Chondrocyte (in vitro differentiated cells): Measurements from ENCODE around the gene AXIN1. TPM values are rescaled to one million over a fixed set of nuclear protein-coding genes. Genes with fewer than 3 reads are reported as not detected.

ENCODE experiments used
- DNase-seq: peaks from one replicate; pipeline ENCODE4 v3.0.0; 2021; ENCODE audit warnings: mixed read lengths, low spot score
- H3K27ac Mint-ChIP-seq: one replicate; pipeline ENCODE4 v1.8.0; 2021; ENCODE audit warnings: mild to moderate bottlenecking, moderate library complexity, mixed read lengths; ENCODE audit not compliant: unreplicated experiment
- H3K27me3 Mint-ChIP-seq: 2 replicates; pipeline ENCODE4 v1.8.0; 2021; ENCODE audit warnings: low read depth, mixed read lengths
- H3K36me3 Mint-ChIP-seq: 2 replicates; pipeline ENCODE4 v1.8.0; 2021; ENCODE audit warnings: low read depth, mixed read lengths
- H3K4me1 Mint-ChIP-seq: 2 replicates; pipeline ENCODE4 v1.8.0; 2021; ENCODE audit warnings: low read depth, mild to moderate bottlenecking, mixed read lengths
- H3K4me3 Mint-ChIP-seq: one replicate; pipeline ENCODE4 v1.8.0; 2021; ENCODE audit warnings: mild to moderate bottlenecking, moderate library complexity, mixed read lengths; ENCODE audit not compliant: unreplicated experiment
- H3K9me3 Mint-ChIP-seq: 2 replicates; pipeline ENCODE4 v1.8.0; 2021; ENCODE audit warnings: low read depth, mixed read lengths
- total RNA-seq: library from RNA; stranded (reverse); gene quantifications from 3 replicates; pipeline ENCODE4 v1.2.1, GENCODE V29; 2021
- TF ChIP-seq, protein P1 (sequence below): fragments of 200-600 bp; sonication (generic); IDR thresholded peaks from 2 replicates; pipeline ENCODE4 v1.5.0; 2021; ENCODE audit warnings: antibody characterized with exemption, mild to moderate bottlenecking, moderate library complexity

Gene AXIN1
- total RNA-seq, 1 donor from 2014 or later, result 27.2 TPM

DNA sequence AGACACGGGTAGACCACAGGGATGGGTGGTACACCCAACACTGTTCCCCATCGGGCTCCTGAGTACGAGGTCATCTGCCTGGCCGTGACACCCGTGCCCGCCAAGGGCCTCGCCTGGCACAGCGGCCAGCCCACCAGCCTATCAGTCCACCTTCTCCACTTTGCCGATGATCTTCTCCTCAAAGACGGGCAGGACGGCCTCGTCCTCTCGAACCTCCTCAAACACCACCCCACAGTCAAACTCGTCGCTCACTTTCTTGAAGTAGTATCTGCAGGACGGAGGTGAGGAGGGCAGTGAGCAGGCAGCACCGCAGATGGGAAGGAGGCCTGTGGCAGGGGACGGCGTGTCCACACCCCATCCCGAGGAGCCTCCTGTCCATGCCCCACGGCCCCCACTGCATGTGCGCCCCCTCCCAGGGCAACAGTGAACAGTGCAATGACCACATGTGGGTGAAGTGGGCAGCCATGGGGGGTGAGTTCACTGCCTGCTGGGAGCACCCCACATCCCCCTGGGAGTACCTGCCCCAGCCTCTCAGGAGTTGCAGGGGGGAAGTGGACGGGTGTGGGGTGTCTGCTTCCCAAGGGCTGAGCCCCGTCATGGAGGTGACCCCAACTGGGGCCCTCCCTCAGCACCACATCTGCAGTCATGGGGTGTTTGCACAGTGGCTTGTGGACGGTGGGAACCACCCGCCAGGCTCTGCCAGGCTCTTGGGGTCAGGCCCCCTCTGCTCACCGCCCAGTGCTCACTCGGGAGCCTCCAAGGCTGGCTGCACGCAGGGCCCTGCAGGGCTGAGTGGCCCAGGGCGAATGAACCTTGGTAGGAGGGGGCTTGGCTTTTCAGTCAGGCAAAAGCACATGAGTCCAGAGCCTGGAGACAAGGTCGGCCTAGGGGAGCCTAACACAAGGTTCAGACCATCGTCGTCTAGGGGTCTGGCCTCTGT lies 64.3 kb downstream of the AXIN1 start:
- peaks cover 13% of the 10 kb centered on the region for H3K36me3 Mint-ChIP-seq
- DNase-seq, result no peak
- H3K4me1 Mint-ChIP-seq, result no peaks in the 10 kb centered on the region
- no peak overlapping the region for H3K27ac Mint-ChIP-seq
- TF ChIP-seq, protein P1, sequence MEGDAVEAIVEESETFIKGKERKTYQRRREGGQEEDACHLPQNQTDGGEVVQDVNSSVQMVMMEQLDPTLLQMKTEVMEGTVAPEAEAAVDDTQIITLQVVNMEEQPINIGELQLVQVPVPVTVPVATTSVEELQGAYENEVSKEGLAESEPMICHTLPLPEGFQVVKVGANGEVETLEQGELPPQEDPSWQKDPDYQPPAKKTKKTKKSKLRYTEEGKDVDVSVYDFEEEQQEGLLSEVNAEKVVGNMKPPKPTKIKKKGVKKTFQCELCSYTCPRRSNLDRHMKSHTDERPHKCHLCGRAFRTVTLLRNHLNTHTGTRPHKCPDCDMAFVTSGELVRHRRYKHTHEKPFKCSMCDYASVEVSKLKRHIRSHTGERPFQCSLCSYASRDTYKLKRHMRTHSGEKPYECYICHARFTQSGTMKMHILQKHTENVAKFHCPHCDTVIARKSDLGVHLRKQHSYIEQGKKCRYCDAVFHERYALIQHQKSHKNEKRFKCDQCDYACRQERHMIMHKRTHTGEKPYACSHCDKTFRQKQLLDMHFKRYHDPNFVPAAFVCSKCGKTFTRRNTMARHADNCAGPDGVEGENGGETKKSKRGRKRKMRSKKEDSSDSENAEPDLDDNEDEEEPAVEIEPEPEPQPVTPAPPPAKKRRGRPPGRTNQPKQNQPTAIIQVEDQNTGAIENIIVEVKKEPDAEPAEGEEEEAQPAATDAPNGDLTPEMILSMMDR, result no peak
- H3K27me3 Mint-ChIP-seq, result no peaks in the 10 kb centered on the region
- H3K4me3 Mint-ChIP-seq, result no peak overlapping the region
- no peaks in the 10 kb centered on the region for H3K9me3 Mint-ChIP-seq

DNA sequence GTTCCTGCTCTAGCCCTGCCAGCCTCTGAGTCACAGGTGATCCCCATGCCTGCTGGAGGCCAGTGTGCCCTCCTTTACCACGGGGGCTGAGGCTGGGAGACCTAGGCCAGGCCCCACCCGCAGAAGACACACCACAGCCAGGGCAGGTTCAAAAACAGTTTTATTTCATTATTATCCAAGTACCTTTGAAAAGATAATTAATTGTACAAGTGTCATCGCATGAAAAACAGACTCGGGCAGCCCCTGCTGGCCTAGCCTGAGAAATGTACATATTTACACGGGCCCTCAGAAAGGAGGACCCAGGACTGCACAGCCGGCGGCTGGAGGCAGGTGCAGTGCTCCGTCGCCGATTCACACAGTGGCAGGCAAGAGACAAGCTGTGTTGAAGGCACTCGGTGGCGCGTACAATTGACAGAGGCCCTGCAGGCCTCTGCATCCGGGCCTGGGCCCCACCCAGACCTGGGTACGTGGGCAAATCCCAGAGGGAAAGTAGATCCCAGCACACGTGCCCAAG lies 65.2 kb downstream of the AXIN1 start:
- H3K4me3 Mint-ChIP-seq, result no peak overlapping the region
- no peaks in the 10 kb centered on the region for H3K9me3 Mint-ChIP-seq
- H3K27me3 Mint-ChIP-seq, result no peaks in the 10 kb centered on the region
- DNase-seq, result no peak
- H3K27ac Mint-ChIP-seq, result no peak overlapping the region
- H3K4me1 Mint-ChIP-seq, result no peaks in the 10 kb centered on the region
- peaks cover 11% of the 10 kb centered on the region for H3K36me3 Mint-ChIP-seq
- TF ChIP-seq, protein P1, result no peak

DNA sequence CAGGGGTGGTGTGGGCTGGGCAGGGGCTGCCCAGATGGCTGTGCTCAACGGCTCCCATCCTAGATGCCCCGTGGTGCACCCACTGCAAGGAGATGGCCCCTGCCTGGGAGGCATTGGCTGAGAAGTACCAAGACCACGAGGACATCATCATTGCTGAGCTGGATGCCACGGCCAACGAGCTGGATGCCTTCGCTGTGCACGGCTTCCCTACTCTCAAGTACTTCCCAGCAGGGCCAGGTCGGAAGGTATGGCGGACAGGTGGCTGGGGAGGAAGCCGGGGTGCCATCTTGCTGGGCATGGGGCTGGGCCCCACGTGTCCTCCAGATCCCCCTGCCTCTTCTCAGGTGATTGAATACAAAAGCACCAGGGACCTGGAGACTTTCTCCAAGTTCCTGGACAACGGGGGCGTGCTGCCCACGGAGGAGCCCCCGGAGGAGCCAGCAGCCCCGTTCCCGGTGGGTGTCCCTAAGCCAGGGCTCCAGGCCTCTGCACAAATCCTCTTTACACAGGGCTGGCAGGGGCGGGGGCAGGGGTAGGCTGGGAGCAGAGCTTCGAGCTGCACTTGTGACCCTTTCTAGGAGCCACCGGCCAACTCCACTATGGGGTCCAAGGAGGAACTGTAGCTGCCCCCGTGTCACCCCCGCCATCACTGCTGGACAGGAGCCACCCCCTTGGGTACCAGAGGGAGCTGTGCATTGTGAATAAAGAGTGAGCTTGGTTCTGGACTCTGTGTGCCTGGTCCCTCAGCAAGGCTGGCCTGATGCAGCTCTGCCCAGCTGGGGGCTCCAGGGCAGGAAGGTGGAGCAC lies 65.8 kb downstream of the AXIN1 start:
- peaks cover 10% of the 10 kb centered on the region for H3K36me3 Mint-ChIP-seq
- no peak overlapping the region for H3K27ac Mint-ChIP-seq
- no peaks in the 10 kb centered on the region for H3K27me3 Mint-ChIP-seq
- H3K4me1 Mint-ChIP-seq, result no peaks in the 10 kb centered on the region
- no peak overlapping the region for H3K4me3 Mint-ChIP-seq
- TF ChIP-seq, protein P1, result no peak
- DNase-seq, result no peak
- no peaks in the 10 kb centered on the region for H3K9me3 Mint-ChIP-seq

DNA sequence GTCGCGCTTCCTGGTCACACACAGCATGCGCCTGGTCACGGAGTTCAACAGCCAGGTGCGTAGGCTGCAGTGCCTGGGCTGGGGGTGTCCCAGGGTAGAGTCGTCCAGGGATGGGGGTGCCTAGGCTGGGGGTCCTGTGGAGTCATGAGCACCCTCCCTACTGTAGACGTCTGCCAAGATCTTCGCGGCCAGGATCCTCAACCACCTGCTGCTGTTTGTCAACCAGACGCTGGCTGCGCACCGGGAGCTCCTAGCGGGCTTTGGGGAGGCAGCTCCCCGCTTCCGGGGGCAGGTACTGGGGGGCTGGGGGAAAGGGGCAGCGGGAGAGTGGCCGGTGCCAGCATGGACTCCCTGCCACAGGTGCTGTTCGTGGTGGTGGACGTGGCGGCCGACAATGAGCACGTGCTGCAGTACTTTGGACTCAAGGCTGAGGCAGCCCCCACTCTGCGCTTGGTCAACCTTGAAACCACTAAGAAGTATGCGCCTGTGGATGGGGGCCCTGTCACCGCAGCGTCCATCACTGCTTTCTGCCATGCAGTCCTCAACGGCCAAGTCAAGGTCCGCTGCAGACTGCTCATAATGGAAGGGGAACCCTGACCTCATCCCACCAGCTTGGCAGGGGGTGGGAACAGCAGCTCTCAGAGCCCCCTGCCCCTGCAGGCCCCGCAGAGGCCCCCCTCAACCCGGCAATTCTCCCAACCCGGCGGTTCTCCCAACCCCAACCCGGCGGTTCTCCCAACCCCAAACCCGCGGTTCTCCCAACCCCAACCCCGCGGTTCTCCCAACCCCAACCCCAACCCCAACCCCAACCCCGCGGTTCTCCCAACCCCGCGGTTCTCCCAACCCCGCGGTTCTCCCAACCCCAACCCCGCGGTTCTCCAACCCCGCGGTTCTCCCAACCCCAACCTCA lies 67.1 kb downstream of the AXIN1 start:
- no peaks in the 10 kb centered on the region for H3K27me3 Mint-ChIP-seq
- H3K4me1 Mint-ChIP-seq, result no peaks in the 10 kb centered on the region
- TF ChIP-seq, protein P1, result no peak
- H3K4me3 Mint-ChIP-seq, result no peak overlapping the region
- H3K27ac Mint-ChIP-seq, result no peak overlapping the region
- DNase-seq, result no peak
- H3K9me3 Mint-ChIP-seq, result no peaks in the 10 kb centered on the region
- H3K36me3 Mint-ChIP-seq, result peaks cover 9% of the 10 kb centered on the region
